SK-N-SH (cell line): ENCODE data around the gene FBXO42. TPM values are rescaled to one million over a fixed set of nuclear protein-coding genes. Genes with fewer than 3 reads are reported as not detected.

ENCODE experiments used
- CTCF ChIA-PET: fragments of 300-600, 350-600 bp; formaldehyde crosslinking; extraction: SDS; loops from one replicate; lab custom pipeline; 2021; lab: Yijun Ruan, JAX
- POLR2A ChIA-PET: fragments of 350-600 bp; sonication (Branson Sonifier 250); formaldehyde crosslinking; extraction: SDS; loops from one replicate; lab custom pipeline; 2020; ENCODE audit warnings: antibody characterized with exemption, inconsistent platforms; lab: Yijun Ruan, JAX
- DNase-seq: peaks from one replicate; pipeline ENCODE4 v3.0.0; 2012
- H2AFZ ChIP-seq: fragments of 200-600 bp; sonication (generic); 2 replicates; pipeline ENCODE4 v1.8.1; 2016; ENCODE audit warnings: antibody characterized with exemption, mild to moderate bottlenecking, low read depth
- H3F3A ChIP-seq: fragments of 200-600 bp; sonication (generic); replicated peaks from 2 replicates; pipeline ENCODE3; 2016; ENCODE audit warnings: antibody characterized with exemption, mild to moderate bottlenecking; ENCODE audit not compliant: insufficient read depth
- H3K27ac ChIP-seq, 2 experiments: fragments of 200-500 bp in 1 of 2; fragments of 200-600 bp in 1 of 2; sonication (Bioruptor generic) in 1 of 2; sonication (generic), shearing (Covaris generic) in 1 of 2; 2 replicates each; pipeline versions ENCODE4 v1.5.1 to v1.6.1; 2014 to 2016; ENCODE audit warnings: low read depth in 2 of 2, inconsistent platforms in 1 of 2, low read length in 1 of 2, mild to moderate bottlenecking in 1 of 2, mixed read lengths in 1 of 2
- H3K27me3 ChIP-seq: fragments of 200-600 bp; sonication (generic), shearing (Covaris generic); 2 replicates; pipeline ENCODE4 v1.6.1; 2016; ENCODE audit warnings: mixed run types; ENCODE audit not compliant: insufficient read depth
- H3K36me3 ChIP-seq, 2 experiments: fragments of 200-500 bp in 1 of 2; fragments of 200-600 bp in 1 of 2; sonication (Bioruptor generic) in 1 of 2; sonication (generic) in 1 of 2; replicated peaks in 1 of 2; 2 replicates each; pipeline versions ENCODE3 to v1.5.1; 2014 to 2016; ENCODE audit warnings: low read length in 1 of 2, mild to moderate bottlenecking in 1 of 2; ENCODE audit not compliant: insufficient read depth in 2 of 2, control insufficient read depth in 1 of 2
- H3K4me1 ChIP-seq, 2 experiments: fragments of 200-500 bp in 1 of 2; fragments of 200-600 bp in 1 of 2; sonication (Bioruptor generic) in 1 of 2; sonication (generic), shearing (Covaris generic) in 1 of 2; 2 replicates each; pipeline versions ENCODE4 v1.5.1 to v1.6.1; 2014 to 2016; ENCODE audit warnings: low read depth in 1 of 2, low read length in 1 of 2, mixed run types in 1 of 2; ENCODE audit not compliant: insufficient read depth in 2 of 2, control insufficient read depth in 1 of 2
- H3K4me2 ChIP-seq: fragments of 200-600 bp; sonication (generic), shearing (Covaris generic); 2 replicates; pipeline ENCODE4 v1.6.1; 2017; ENCODE audit warnings: mixed run types
- H3K4me3 ChIP-seq, 2 experiments: fragments of 200-500 bp in 1 of 2; fragments of 200-600 bp in 1 of 2; sonication (Bioruptor generic) in 1 of 2; sonication (generic), shearing (Covaris generic) in 1 of 2; 2 replicates each; pipeline versions ENCODE4 v1.5.1 to v1.8.1; 2014 to 2016; ENCODE audit warnings: low read depth in 2 of 2, inconsistent platforms in 1 of 2, low read length in 1 of 2, mild to moderate bottlenecking in 1 of 2, mixed read lengths in 1 of 2, moderate library complexity in 1 of 2
- H3K79me2 ChIP-seq: fragments of 200-600 bp; sonication (generic); 2 replicates; pipeline ENCODE4 v1.8.1; 2017; ENCODE audit warnings: mild to moderate bottlenecking; ENCODE audit not compliant: insufficient read depth
- H3K9ac ChIP-seq: fragments of 200-600 bp; sonication (generic); 2 replicates; pipeline ENCODE4 v1.6.1; 2017; ENCODE audit warnings: mixed run types
- H3K9me2 ChIP-seq: fragments of 200-600 bp; sonication (generic); 2 replicates; pipeline ENCODE4 v1.6.1; 2017; ENCODE audit warnings: mixed run types
- H3K9me3 ChIP-seq: fragments of 200-600 bp; sonication (generic); 2 replicates; pipeline ENCODE4 v1.6.1; 2017; ENCODE audit warnings: mixed run types, mild to moderate bottlenecking, moderate library complexity
- H4K20me1 ChIP-seq: fragments of 200-600 bp; sonication (generic); 2 replicates; pipeline ENCODE4 v1.6.1; 2017; ENCODE audit warnings: mild to moderate bottlenecking, mixed run types; ENCODE audit not compliant: insufficient read depth
- CTCF ChIP-seq: fragments of 200-600 bp; sonication (generic); IDR thresholded peaks from 2 replicates; pipeline ENCODE4 v1.6.1; 2017; ENCODE audit warnings: antibody characterized with exemption, mild to moderate bottlenecking, moderate library complexity
- ELF1 ChIP-seq: IDR thresholded peaks from 2 replicates; pipeline ENCODE4 v1.4.0; 2012
- FOSL2 ChIP-seq: IDR thresholded peaks from 2 replicates; pipeline ENCODE4 v1.4.0; 2012; ENCODE audit warnings: low read depth, mild to moderate bottlenecking, moderate library complexity, borderline replicate concordance
- GABPA ChIP-seq: IDR thresholded peaks from 2 replicates; pipeline ENCODE4 v1.4.0; 2012; ENCODE audit warnings: low read depth, mild to moderate bottlenecking
- IRF3 ChIP-seq: fragments of 150-350 bp; IDR thresholded peaks from 2 replicates; pipeline ENCODE4 v1.6.1; 2016; ENCODE audit warnings: mild to moderate bottlenecking, low read depth, low read length
- MEF2A ChIP-seq: IDR thresholded peaks from 2 replicates; pipeline ENCODE4 v1.4.0; 2012; ENCODE audit warnings: low read depth, borderline replicate concordance
- MXI1 ChIP-seq: IDR thresholded peaks from 2 replicates; pipeline ENCODE4 v1.6.1; 2012; ENCODE audit warnings: mild to moderate bottlenecking, low read depth, low read length, improper control_type of control experiment
- NRF1 ChIP-seq: IDR thresholded peaks from 2 replicates; pipeline ENCODE4 v1.6.1; 2012; ENCODE audit warnings: low read depth, mild to moderate bottlenecking, low read length
- PBX3 ChIP-seq: IDR thresholded peaks from 2 replicates; pipeline ENCODE4; 2012
- POLR2AphosphoS5 ChIP-seq: IDR thresholded peaks from 2 replicates; pipeline ENCODE4 v1.6.1; 2012; ENCODE audit warnings: low read depth, low read length
- YY1 ChIP-seq: IDR thresholded peaks from 2 replicates; pipeline ENCODE4 v1.4.0; 2012; ENCODE audit warnings: low read depth, mild to moderate bottlenecking
- WGBS: methylation state at CpG from one replicate; pipeline ENCODE4 v1.1.6; 2017; ENCODE audit warnings: low lambda C conversion rate; 5-methylcytosine and 5-hydroxymethylcytosine counted together
- polyA plus RNA-seq, 3 experiments: library from polyadenylated mRNA; depleted of rRNA; stranded (reverse); fragments of >200 nt; gene quantifications; 2 replicates each; pipeline ENCODE4 v1.2.3, GENCODE V29; 2012
- TF ChIP-seq, protein P1 (sequence below): IDR thresholded peaks from 2 replicates; pipeline ENCODE4 v1.6.1; 2012; ENCODE audit warnings: mild to moderate bottlenecking, low read depth, low read length, moderate library complexity

FBXO42 gene
- polyA plus RNA-seq, 1 of the 3 experiments (the other 2 are of a cell fraction), result 8.6 TPM

- Histone ChIP-seq H3K4me3 (peak overlapping the region; percentile 76 to 78), H3K9me2 (no peaks in the 10 kb centered on the region), H3K27me3 (no peaks in the 10 kb centered on the region), H3K9me3 (no peaks in the 10 kb centered on the region), H3K9ac (peak overlapping the region; percentile 97), H2AFZ (no peak overlapping the region), H4K20me1 (peaks cover 39% of the 10 kb centered on the region), H3K79me2 (peaks cover 59% of the 10 kb centered on the region), H3K36me3 (peaks cover 0 to 2% of the 10 kb centered on the region in 2 experiments), H3F3A (peaks cover 25% of the 10 kb centered on the region), H3K4me1 (peaks cover 9 to 20% of the 10 kb centered on the region in 2 experiments; a peak in 3 of 4 replicates), H3K27ac (peak overlapping the region; percentile 95 to 97), H3K4me2 (peak overlapping the region; percentile 92)
- CTCF ChIA-PET, result interaction anchor here (0.7 to 1.8 kb wide), 10 partner anchors 11 to 584 kb away, joined by 3 to 8 read pairs (median 4); partner anchors contain the start of gene NECAP2
- POLR2A ChIA-PET, result interaction anchor here (1.2 kb wide), 1 partner anchor 72 kb away, joined by 4 read pairs; the partner anchor contains the start of gene NECAP2
- no peak for DNase-seq
- TF ChIP-seq IRF3, result no peak
- 2% methylated on average over 24 of the region's 24 CpGs for WGBS
These were observed 15.9 kb upstream of the FBXO42 start for GRCh38 chr1:16367968-16368890.

GRCh38 chr1:16367258-16367967, 15.1 kb upstream of the FBXO42 start:
- Histone ChIP-seq H3F3A (peaks cover 26% of the 10 kb centered on the region), H3K79me2 (peaks cover 50% of the 10 kb centered on the region), H3K9me3 (no peaks in the 10 kb centered on the region), H3K9me2 (no peaks in the 10 kb centered on the region), H3K4me3 (peak overlapping the region; percentile 76 to 78), H3K4me1 (peaks cover 9 to 17% of the 10 kb centered on the region in 2 experiments; a peak in 3 of 4 replicates), H3K9ac (peak overlapping the region; percentile 97), H2AFZ (no peak overlapping the region), H3K36me3 (no peaks in the 10 kb centered on the region), H3K4me2 (peak overlapping the region; percentile 92), H3K27ac (peak overlapping the region; percentile 95 to 97), H3K27me3 (no peaks in the 10 kb centered on the region), H4K20me1 (peaks cover 34% of the 10 kb centered on the region)
- DNase-seq, result peak; percentile 86
- POLR2A ChIA-PET, result interaction anchor here (0.6 to 1.2 kb wide), 3 partner anchors 9 to 245 kb away, joined by 3 to 4 read pairs (median 3); partner anchors contain the start of gene NECAP2
- CTCF ChIA-PET, result interaction anchor here (0.7 to 2.2 kb wide), 7 partner anchors 11 to 285 kb away, joined by 3 to 8 read pairs (median 4); partner anchors contain the start of gene NECAP2
- WGBS, result 2% methylated on average over 38 of the region's 47 CpGs
- TF ChIP-seq CTCF (peak; percentile 19; the same call in 1 of the 2 replicates), NRF1 (no peak), POLR2AphosphoS5 (peak; percentile 78), PBX3 (no peak), ELF1 (no peak), MXI1 (peak; percentile 75), FOSL2 (no peak), YY1 (no peak), GABPA (peak; percentile 27; the same call in 1 of the 2 replicates), MEF2A (no peak)
- TF ChIP-seq, protein P1, sequence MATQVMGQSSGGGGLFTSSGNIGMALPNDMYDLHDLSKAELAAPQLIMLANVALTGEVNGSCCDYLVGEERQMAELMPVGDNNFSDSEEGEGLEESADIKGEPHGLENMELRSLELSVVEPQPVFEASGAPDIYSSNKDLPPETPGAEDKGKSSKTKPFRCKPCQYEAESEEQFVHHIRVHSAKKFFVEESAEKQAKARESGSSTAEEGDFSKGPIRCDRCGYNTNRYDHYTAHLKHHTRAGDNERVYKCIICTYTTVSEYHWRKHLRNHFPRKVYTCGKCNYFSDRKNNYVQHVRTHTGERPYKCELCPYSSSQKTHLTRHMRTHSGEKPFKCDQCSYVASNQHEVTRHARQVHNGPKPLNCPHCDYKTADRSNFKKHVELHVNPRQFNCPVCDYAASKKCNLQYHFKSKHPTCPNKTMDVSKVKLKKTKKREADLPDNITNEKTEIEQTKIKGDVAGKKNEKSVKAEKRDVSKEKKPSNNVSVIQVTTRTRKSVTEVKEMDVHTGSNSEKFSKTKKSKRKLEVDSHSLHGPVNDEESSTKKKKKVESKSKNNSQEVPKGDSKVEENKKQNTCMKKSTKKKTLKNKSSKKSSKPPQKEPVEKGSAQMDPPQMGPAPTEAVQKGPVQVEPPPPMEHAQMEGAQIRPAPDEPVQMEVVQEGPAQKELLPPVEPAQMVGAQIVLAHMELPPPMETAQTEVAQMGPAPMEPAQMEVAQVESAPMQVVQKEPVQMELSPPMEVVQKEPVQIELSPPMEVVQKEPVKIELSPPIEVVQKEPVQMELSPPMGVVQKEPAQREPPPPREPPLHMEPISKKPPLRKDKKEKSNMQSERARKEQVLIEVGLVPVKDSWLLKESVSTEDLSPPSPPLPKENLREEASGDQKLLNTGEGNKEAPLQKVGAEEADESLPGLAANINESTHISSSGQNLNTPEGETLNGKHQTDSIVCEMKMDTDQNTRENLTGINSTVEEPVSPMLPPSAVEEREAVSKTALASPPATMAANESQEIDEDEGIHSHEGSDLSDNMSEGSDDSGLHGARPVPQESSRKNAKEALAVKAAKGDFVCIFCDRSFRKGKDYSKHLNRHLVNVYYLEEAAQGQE, result no peak
